Thymus (tissue), 11 donors: ENCODE results near the gene BCKDHB. TPM values are rescaled to one million over a fixed set of nuclear protein-coding genes. Genes with fewer than 3 reads are reported as not detected.
"Not testable (repeated sequence)": the region's sequence is repeated elsewhere in the genome, so short reads cannot be mapped to it uniquely, and the experiment has no call there.

Experiments
- DNase-seq, 9 donors: peaks; one replicate each; pipeline ENCODE4 v3.0.0-alpha.2; 2013; ENCODE audit warnings: low spot score in 9 of 9, low read depth in 6 of 9, missing footprints in 1 of 9
- H3K27ac ChIP-seq, 2 donors: one replicate each; pipeline ENCODE4 v1.5.1; 2013; ENCODE audit warnings: control low read depth in 1 of 2, low read depth in 1 of 2, low read length in 1 of 2, mild to moderate bottlenecking in 1 of 2, moderate library complexity in 1 of 2
- H3K27me3 ChIP-seq, 2 donors: one replicate each; pipeline ENCODE4 v1.5.1; 2013; ENCODE audit warnings: low read length in 1 of 2; ENCODE audit not compliant: control insufficient read depth in 2 of 2, insufficient read depth in 1 of 2
- H3K36me3 ChIP-seq, 2 donors: one replicate each; pipeline ENCODE4 v1.5.1; 2013; ENCODE audit warnings: low read length in 1 of 2, mild to moderate bottlenecking in 1 of 2, moderate library complexity in 1 of 2; ENCODE audit not compliant: control insufficient read depth in 2 of 2, insufficient read depth in 2 of 2
- H3K4me1 ChIP-seq, 2 donors: one replicate each; pipeline ENCODE4 v1.5.1; 2013; ENCODE audit warnings: low read length in 2 of 2; ENCODE audit not compliant: control insufficient read depth in 2 of 2, insufficient read depth in 2 of 2
- H3K4me3 ChIP-seq, 2 donors: one replicate each; pipeline ENCODE4 v1.5.1; 2013; ENCODE audit warnings: low read length in 2 of 2, control low read depth in 1 of 2, mild to moderate bottlenecking in 1 of 2
- H3K9me3 ChIP-seq, 2 donors: one replicate each; pipeline ENCODE4 v1.5.1; 2013; ENCODE audit warnings: low read length in 1 of 2, mild to moderate bottlenecking in 1 of 2; ENCODE audit not compliant: control insufficient read depth in 2 of 2, insufficient read depth in 1 of 2
- WGBS: extraction: QIAGEN DNeasy Blood & Tissue Kit; methylation state at CpG from one replicate; pipeline ENCODE4 v1.1.7; 2013; 5-methylcytosine and 5-hydroxymethylcytosine counted together
- polyA plus RNA-seq: library from polyadenylated mRNA; stranded (reverse); fragments of 200-250 nt; gene quantifications from one replicate; pipeline ENCODE4 v1.2.3, GENCODE V29; 2013
- total RNA-seq: library from RNA; stranded (reverse); fragments of 120-200 nt; gene quantifications from one replicate; pipeline ENCODE4 v1.2.4, GENCODE V29; 2013
- donor health status: healthy.

The BCKDHB gene
- total and polyA plus RNA-seq, 2 donors: 12.3 to 12.9 TPM

DNA sequence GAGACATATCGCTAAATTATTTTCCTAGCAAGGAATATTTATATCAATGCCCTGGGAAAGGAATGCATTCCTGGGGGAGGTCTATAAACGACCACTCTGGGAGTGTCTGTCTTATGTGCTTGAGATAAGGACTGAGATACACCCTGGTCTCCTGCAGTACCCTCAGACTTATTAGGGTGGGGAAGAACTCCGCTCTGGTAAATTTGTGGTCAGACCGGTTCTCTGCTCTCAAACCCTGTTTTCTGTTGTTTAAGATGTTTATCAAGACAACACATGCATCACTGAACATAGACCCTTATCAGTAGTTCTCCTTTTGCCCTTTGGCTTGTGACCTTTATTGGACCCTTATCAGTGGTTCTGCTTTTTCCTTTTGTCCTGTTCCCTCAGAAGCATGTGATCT lies 188.1 kb downstream of the BCKDHB start:
- H3K27ac ChIP-seq, H3K4me1 ChIP-seq, H3K4me3 ChIP-seq, H3K36me3 ChIP-seq, H3K27me3 ChIP-seq, DNase-seq: not testable (repeated sequence)
- 96% methylated on average over 4 of the region's 4 CpGs for WGBS
- peaks cover 0 to 13% of the 10 kb centered on the region in 2 donors for H3K9me3 ChIP-seq

DNA sequence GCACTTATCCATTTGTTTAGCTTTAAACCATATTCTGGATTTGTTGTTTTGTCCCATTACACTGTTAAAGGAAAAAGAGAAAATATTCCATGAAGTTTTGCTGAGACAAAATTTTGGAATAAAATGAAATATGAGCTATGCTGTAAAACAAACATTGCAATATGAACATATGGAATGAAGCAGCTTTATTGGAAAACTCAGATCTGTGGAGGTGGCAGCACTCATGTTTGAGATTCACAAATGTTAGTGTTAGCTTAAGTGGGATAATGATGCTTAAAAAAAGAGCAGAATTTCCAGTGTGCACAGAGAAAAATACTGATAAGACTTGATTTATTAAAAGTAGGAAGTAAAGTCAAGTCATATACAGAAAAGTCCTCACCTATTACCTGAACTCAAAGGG lies 196.2 kb downstream of the BCKDHB start:
- H3K27ac ChIP-seq: no peak overlapping the region
- no peak overlapping the region for H3K4me3 ChIP-seq
- no peaks in the 10 kb centered on the region for H3K9me3 ChIP-seq
- H3K4me1 ChIP-seq: no peaks in the 10 kb centered on the region
- no peak for DNase-seq
- H3K27me3 ChIP-seq: no peaks in the 10 kb centered on the region
- H3K36me3 ChIP-seq: no peaks in the 10 kb centered on the region

DNA sequence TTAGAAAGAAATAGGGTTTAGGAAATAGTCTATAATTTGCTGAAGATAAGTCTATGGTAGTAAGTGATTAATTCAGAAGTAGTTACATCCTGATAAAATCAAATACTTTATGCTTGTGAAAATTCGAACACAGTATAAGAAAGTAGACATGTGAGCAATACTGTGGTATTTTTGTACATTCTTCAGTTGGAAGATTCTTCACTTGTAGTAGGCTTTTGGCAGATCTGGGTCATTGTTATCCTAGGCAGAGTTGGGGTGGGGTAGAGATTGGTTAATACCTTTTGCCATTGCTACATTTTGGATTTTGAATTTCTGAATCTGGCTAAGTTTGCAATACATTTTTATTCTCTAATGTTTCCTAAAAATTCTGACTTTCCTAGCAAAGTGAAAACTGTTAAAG lies 197.5 kb downstream of the BCKDHB start:
- Histone ChIP-seq H3K27ac (no peak overlapping the region), H3K27me3 (no peaks in the 10 kb centered on the region)
- WGBS: 47% methylated on average over 1 of the region's 1 CpG

DNA sequence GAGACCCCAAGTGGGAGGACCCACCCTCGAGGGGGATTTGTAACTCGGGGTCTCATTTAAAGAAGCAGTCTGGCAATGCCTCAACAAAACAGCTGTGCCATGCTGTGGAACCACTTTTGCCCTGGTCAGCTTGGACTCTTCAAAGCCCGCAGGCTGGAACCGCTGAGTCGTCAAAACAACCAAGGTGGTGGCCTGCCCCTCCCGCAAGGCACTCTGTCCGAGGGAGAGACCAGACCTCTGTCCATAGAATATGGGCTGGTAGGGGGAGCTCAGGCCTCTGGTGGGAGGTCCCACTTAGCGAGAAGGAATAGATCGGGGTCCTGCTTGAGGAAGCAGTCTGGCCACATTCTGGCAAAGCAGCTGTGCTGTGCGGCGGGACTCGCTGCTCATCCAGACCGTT lies 208.1 kb downstream of the BCKDHB start:
- no peak overlapping the region for H3K4me3 ChIP-seq
- no peaks in the 10 kb centered on the region for H3K4me1 ChIP-seq
- H3K36me3 ChIP-seq: no peaks in the 10 kb centered on the region
- H3K9me3 ChIP-seq: peaks cover 0 to 3% of the 10 kb centered on the region in 2 donors
- no peak for DNase-seq
- WGBS: 98% methylated on average over 13 of the region's 13 CpGs
- no peak overlapping the region for H3K27ac ChIP-seq
- no peaks in the 10 kb centered on the region for H3K27me3 ChIP-seq

More for the DNA sequence above, 197.5 kb downstream of the BCKDHB start:
- Histone ChIP-seq H3K4me1 (no peaks in the 10 kb centered on the region), H3K4me3 (no peak overlapping the region), H3K9me3 (no peaks in the 10 kb centered on the region), H3K36me3 (no peaks in the 10 kb centered on the region)
- DNase-seq: no peak

DNA sequence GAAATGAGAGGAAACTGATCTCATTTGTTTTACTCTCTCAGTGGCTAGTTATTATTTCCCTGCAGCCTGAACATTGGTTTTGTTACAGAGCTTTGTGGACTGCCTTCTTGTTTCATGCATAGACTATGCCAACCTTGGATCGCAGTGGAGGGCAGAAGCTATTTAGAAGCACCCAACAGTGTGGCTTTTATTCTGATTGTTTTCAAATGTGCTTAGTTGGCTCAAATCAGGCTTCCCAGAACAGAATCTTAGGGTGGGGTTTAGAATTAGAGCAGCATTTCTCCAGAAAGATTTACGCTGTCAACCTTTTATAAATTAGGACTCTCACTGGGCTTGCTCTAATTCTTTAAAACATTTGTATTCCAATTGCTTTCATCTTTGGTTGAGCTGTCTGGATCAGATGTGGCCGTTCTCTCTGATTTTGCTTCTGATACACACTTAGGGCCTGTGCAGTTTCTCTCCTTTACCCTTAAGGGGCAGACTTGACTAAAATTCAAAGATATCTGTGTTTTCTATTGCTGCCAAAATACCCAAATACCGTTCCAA lies 210.3 kb downstream of the BCKDHB start:
- 93% methylated on average over 4 of the region's 4 CpGs for WGBS
- no peak overlapping the region for H3K4me3 ChIP-seq
- H3K9me3 ChIP-seq: peaks cover 0 to 3% of the 10 kb centered on the region in 2 donors
- no peak for DNase-seq
- no peaks in the 10 kb centered on the region for H3K4me1 ChIP-seq
- no peaks in the 10 kb centered on the region for H3K36me3 ChIP-seq
- no peaks in the 10 kb centered on the region for H3K27me3 ChIP-seq
- H3K27ac ChIP-seq: no peak overlapping the region

DNA sequence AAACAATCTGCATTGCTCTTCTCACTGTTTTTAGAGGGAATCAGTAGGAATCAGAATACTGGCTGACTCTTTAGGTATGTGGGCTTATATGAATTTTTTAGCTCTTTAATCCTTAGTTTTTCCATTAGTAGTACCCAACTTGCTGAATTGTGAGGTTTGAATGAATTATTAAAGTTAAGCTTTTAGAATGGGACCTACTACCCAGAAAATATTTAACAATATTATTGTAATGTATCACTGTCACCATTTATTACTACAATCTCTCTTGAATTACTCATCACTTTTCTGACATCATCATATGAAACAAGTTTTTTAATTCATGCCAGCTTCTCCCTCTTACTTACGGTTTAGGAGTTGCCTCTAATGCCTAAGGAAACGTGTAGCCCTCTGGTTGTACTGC lies 212.7 kb downstream of the BCKDHB start:
- 97% methylated on average over 2 of the region's 2 CpGs for WGBS
- Histone ChIP-seq H3K4me3 (no peak overlapping the region), H3K9me3 (peaks cover 0 to 2% of the 10 kb centered on the region in 2 donors), H3K27ac (no peak overlapping the region), H3K36me3 (no peaks in the 10 kb centered on the region), H3K27me3 (no peaks in the 10 kb centered on the region), H3K4me1 (no peaks in the 10 kb centered on the region)
- DNase-seq: no peak

DNA sequence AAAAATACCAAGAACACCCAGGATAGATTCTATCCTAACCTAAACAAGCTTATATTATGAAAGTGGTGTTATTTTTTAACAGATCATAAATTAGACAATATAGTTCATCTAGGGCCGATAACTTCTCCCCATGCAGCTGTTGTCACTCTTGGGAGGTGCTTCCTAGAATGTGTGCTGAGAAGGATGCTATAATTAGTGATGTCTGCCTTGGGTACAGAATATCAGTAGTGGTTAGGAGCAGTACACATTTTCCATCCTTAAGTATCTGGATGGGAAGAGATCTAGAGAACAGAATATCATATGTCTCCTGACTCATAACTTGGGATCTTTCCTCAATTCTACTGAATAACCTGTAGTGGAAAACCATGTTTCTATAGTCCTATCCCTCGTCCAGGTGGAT lies 214.5 kb downstream of the BCKDHB start:
- Histone ChIP-seq H3K27ac (no peak overlapping the region), H3K4me3 (no peak overlapping the region), H3K36me3 (no peaks in the 10 kb centered on the region), H3K4me1 (no peaks in the 10 kb centered on the region), H3K27me3 (no peaks in the 10 kb centered on the region), H3K9me3 (no peaks in the 10 kb centered on the region)
- no peak for DNase-seq
- 96% methylated on average over 2 of the region's 2 CpGs for WGBS

DNA sequence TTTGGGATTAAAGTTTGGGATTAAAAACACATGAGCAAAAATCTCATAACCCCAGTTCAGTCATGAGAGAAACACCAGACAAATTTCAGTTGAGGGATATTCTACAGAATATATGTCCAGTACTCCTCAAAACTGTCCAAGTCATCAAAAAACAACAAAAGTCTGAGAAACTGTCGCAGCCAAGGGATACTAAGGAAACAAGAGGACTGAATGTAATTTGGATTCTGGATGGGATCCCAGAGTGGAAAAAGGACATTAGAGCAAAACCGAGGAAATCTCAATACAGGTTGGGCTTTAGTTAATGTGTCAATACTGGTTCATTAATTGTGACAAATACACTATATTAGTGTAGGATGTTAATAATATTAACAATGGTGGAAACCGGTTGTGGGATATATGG lies 219.3 kb downstream of the BCKDHB start:
- WGBS: 96% methylated on average over 3 of the region's 3 CpGs
- Histone ChIP-seq H3K27ac (no peak overlapping the region), H3K4me3 (no peak overlapping the region), H3K9me3 (no peaks in the 10 kb centered on the region), H3K36me3 (no peaks in the 10 kb centered on the region), H3K27me3 (no peaks in the 10 kb centered on the region), H3K4me1 (no peaks in the 10 kb centered on the region)
- DNase-seq: no peak

DNA sequence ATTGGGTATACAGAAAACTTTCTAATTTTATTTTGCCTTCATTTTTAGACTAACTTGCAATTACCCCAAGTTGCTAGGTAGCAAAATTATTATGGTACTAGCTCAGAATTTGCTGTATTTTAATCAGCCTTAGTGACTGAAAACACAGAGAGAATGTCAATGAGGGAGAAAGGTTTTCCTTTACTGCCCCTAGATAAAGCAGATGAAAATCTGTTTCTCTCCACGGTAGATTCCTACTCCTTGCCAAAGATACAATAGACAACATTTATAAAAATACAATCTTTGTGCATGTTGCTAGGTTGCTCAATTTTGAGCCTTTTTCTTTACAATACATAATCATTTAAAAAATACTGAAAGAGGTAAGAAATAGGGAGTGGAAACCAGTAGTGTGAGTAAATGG lies 222.2 kb downstream of the BCKDHB start:
- Histone ChIP-seq H3K4me1 (no peaks in the 10 kb centered on the region), H3K27ac (no peak overlapping the region), H3K36me3 (no peaks in the 10 kb centered on the region), H3K27me3 (no peaks in the 10 kb centered on the region), H3K9me3 (no peaks in the 10 kb centered on the region), H3K4me3 (no peak overlapping the region)
- WGBS: 96% methylated on average over 1 of the region's 1 CpG
- DNase-seq: no peak

DNA sequence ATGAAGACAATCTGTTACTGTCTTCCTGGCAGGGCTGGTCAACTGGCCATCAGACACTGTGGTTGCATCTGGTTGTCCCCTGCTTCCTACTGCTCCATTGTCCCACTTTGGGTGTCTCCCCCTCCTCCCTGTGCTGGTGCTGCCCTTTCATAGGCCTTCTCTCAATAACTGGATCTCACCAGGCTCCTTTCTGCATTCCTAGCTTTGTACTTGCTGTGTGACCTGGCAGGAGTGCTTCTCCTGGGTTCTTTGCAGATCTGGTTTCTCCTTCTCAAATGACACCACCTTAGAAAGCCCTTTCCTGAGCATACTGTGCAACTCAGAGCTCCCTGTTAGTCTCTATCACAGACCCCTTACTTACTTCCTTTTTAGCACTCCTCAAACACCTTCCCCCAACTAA lies 223.0 kb downstream of the BCKDHB start:
- Histone ChIP-seq H3K27me3 (no peaks in the 10 kb centered on the region), H3K4me1 (no peaks in the 10 kb centered on the region), H3K36me3 (no peaks in the 10 kb centered on the region), H3K9me3 (no peaks in the 10 kb centered on the region), H3K27ac (no peak overlapping the region), H3K4me3 (no peak overlapping the region)
- DNase-seq: no peak
